Measurements from ENCODE around the gene SLC22A16. TPM values are rescaled to one million over a fixed set of nuclear protein-coding genes. Genes with fewer than 3 reads are reported as not detected.

The SLC22A16 gene
- polyA plus RNA-seq, 1 of the 3 experiments (the other 2 are of a cell fraction), result not detected

- Histone ChIP-seq H3F3A (replicated peaks; ENCODE audit: insufficient read depth) (no peaks in the 10 kb centered on the region), H3K4me3 (ENCODE audit: low read depth in 2 of 2, low read length in 1 of 2) (no peak overlapping the region), H3K27me3 (ENCODE audit: insufficient read depth) (peaks cover 15% of the 10 kb centered on the region; the same call in 1 of the 2 replicates), H3K9me3 (no peaks in the 10 kb centered on the region), H3K9me2 (no peaks in the 10 kb centered on the region), H3K36me3 (replicated peaks in 1 of 2; ENCODE audit: control insufficient read depth in 1 of 2, insufficient read depth in 2 of 2, low read length in 1 of 2) (no peaks in the 10 kb centered on the region), H3K9ac (no peak overlapping the region), H3K27ac (ENCODE audit: low read depth in 2 of 2, low read length in 1 of 2) (no peak overlapping the region), H3K4me2 (no peak overlapping the region), H3K79me2 (ENCODE audit: insufficient read depth) (no peaks in the 10 kb centered on the region), H2AFZ (ENCODE audit: low read depth) (no peak overlapping the region), H3K4me1 (ENCODE audit: control insufficient read depth in 1 of 2, insufficient read depth in 2 of 2, low read depth in 1 of 2, low read length in 1 of 2) (no peaks in the 10 kb centered on the region), H4K20me1 (ENCODE audit: insufficient read depth) (no peaks in the 10 kb centered on the region)
- POLR2A ChIA-PET, result no interaction called here
- CTCF ChIA-PET, result interaction anchor here (1.0 kb wide), 1 partner anchor 18 kb away, joined by 3 read pairs; no protein-coding TSS in a partner anchor
- no peak for DNase-seq
- no peak for TF ChIP-seq RXRA (IDR thresholded peaks at IDR 0.05; ENCODE audit: borderline replicate concordance, low read depth)
- no peak for TF ChIP-seq SIN3A (IDR thresholded peaks at IDR 0.05; ENCODE audit: borderline replicate concordance, low read depth, low read length)
- TF ChIP-seq FOXM1 (IDR thresholded peaks at IDR 0.05; ENCODE audit: low read depth), result no peak
- TF ChIP-seq FOXJ3 (CRISPR knock-in tag; IDR thresholded peaks at IDR 0.05), result no peak
- TF ChIP-seq ELF1 (IDR thresholded peaks at IDR 0.05), result no peak
- TF ChIP-seq TCF12 (IDR thresholded peaks at IDR 0.05), result no peak
- TF ChIP-seq IRF3 (IDR thresholded peaks at IDR 0.05; ENCODE audit: low read depth, low read length), result no peak
- no peak for TF ChIP-seq TEAD4 (IDR thresholded peaks at IDR 0.05; ENCODE audit: borderline replicate concordance, insufficient read depth)
- TF ChIP-seq ZBTB33 (IDR thresholded peaks at IDR 0.05; ENCODE audit: borderline replicate concordance, low read depth), result no peak
- TF ChIP-seq GATA2 (CRISPR knock-in tag; IDR thresholded peaks at IDR 0.05), result no peak
- no peak for TF ChIP-seq YY1 (IDR thresholded peaks at IDR 0.05; ENCODE audit: low read depth)
- TF ChIP-seq SMC3 (IDR thresholded peaks at IDR 0.05; ENCODE audit: low read depth, low read length), result no peak
- no peak for TF ChIP-seq CHD2 (IDR thresholded peaks at IDR 0.05; ENCODE audit: low read length, partially characterized antibody)
- no peak for TF ChIP-seq RAD21 (IDR thresholded peaks at IDR 0.05; ENCODE audit: low read length)
- no peak for TF ChIP-seq GABPA (IDR thresholded peaks at IDR 0.05; ENCODE audit: low read depth)
- TF ChIP-seq POLR2AphosphoS5 (IDR thresholded peaks at IDR 0.05; ENCODE audit: low read depth, low read length), result no peak
- no peak for TF ChIP-seq NFIC (IDR thresholded peaks at IDR 0.05; ENCODE audit: borderline replicate concordance)
- TF ChIP-seq USF1 (IDR thresholded peaks at IDR 0.05; ENCODE audit: borderline replicate concordance, low read depth), result no peak
- WGBS (ENCODE audit: low lambda C conversion rate), result 27% methylated on average over 4 of the region's 4 CpGs
Measured at GRCh38 chr6:110421749-110422443, 54.5 kb downstream of the SLC22A16 start.

All from SK-N-SH (cell line).